ENCODE measurements around the gene SFTA2. TPM values are rescaled to one million over a fixed set of nuclear protein-coding genes. Genes with fewer than 3 reads are reported as not detected.
"Not testable (repeated sequence)": the region's sequence is repeated elsewhere in the genome, so short reads cannot be mapped to it uniquely, and the experiment has no call there.

Gene SFTA2
- total and polyA plus RNA-seq, 2 donors (not counting 1 experiment from before 2014, with no cell fraction given): not detected

- POLR2A ChIA-PET: interaction anchor here (0.7 kb wide), 1 partner anchor 561 kb away, joined by 12 read pairs; no protein-coding TSS in a partner anchor
- Histone ChIP-seq H3K9ac (ENCODE audit: low read length) (no peak overlapping the region), H3K36me3 (replicated peaks in 1 of 2; ENCODE audit: control extremely low read depth in 1 of 2, control insufficient read depth in 1 of 2, extremely low read depth in 1 of 2, insufficient read depth in 2 of 2, low read length in 1 of 2) (peaks cover 0 to 14% of the 10 kb centered on the region in 2 experiments), H3K4me3 (ENCODE audit: control extremely low read depth in 1 of 5, extremely low read depth in 1 of 5, insufficient read depth in 1 of 5, low read depth in 2 of 5, low read length in 4 of 5) (peak overlapping the region in 1 of 5 experiments; percentile 6), H3K9me3 (ENCODE audit: control extremely low read depth in 1 of 3, control insufficient read depth in 2 of 3, insufficient read depth in 1 of 3, low read length in 2 of 3) (no peaks in the 10 kb centered on the region), H4K20me1 (ENCODE audit: control insufficient read depth, insufficient read depth, low read length, poor library complexity, severe bottlenecking) (no peaks in the 10 kb centered on the region), H3K79me2 (ENCODE audit: control insufficient read depth, insufficient read depth, low read length) (peaks cover 2% of the 10 kb centered on the region), H3K27me3 (replicated peaks in 1 of 4; ENCODE audit: control extremely low read depth in 1 of 4, control insufficient read depth in 3 of 4, insufficient read depth in 4 of 4, low read length in 3 of 4) (no peaks in the 10 kb centered on the region), H3K27ac (ENCODE audit: low read length in 2 of 2) (peak overlapping the region in 1 of 2 donors; percentile 10), H2AFZ (ENCODE audit: insufficient read depth, low read depth, low read length, poor library complexity, severe bottlenecking) (peak overlapping the region; percentile 5), H3K4me1 (ENCODE audit: control insufficient read depth in 2 of 2, insufficient read depth in 2 of 2, low read length in 2 of 2) (peaks cover 17 to 28% of the 10 kb centered on the region in 2 donors), H3K4me2 (replicated peaks; ENCODE audit: low read depth, low read length, poor library complexity, severe bottlenecking) (peak overlapping the region; percentile 39)
- H3K27me3 Mint-ChIP-seq: no peaks in the 10 kb centered on the region
- ATAC-seq (ENCODE audit: low read depth): no peak
- no peaks in the 10 kb centered on the region for H3K9me3 Mint-ChIP-seq (ENCODE audit: insufficient read depth)
- intact Hi-C loops (cut with micrococcal nuclease): no loop called here
- TF ChIP-seq EZH2 (IDR thresholded peaks at IDR 0.05; ENCODE audit: borderline replicate concordance, insufficient read depth, low read depth, low read length, poor library complexity, severe bottlenecking) (no peak), CTCF (IDR thresholded peaks at IDR 0.05) (no peak)
- H3K4me1 Mint-ChIP-seq: peaks cover 23% of the 10 kb centered on the region
- CTCF ChIA-PET: no interaction called here
- WGBS (ENCODE audit: insufficient coverage): 38% methylated on average over 3 of the region's 4 CpGs
- no peak overlapping the region for H3K4me3 Mint-ChIP-seq
- DNase-seq: peak; percentile 54
- no peak overlapping the region for H3K27ac Mint-ChIP-seq
These were observed 28.7 kb downstream of the SFTA2 start for GRCh38 chr6:30903236-30903635.

GRCh38 chr6:30902709-30903108 lies 29.3 kb downstream of the SFTA2 start:
- Histone ChIP-seq H3K4me2 (replicated peaks; ENCODE audit: low read depth, low read length, poor library complexity, severe bottlenecking) (peak overlapping the region; percentile 39), H3K4me3 (ENCODE audit: control extremely low read depth in 1 of 5, extremely low read depth in 1 of 5, insufficient read depth in 1 of 5, low read depth in 2 of 5, low read length in 4 of 5) (peak overlapping the region in 1 of 5 experiments; percentile 6), H3K27ac (ENCODE audit: low read length in 2 of 2) (peak overlapping the region in 1 of 2 donors; percentile 10), H3K9ac (ENCODE audit: low read length) (no peak overlapping the region), H2AFZ (ENCODE audit: insufficient read depth, low read depth, low read length, poor library complexity, severe bottlenecking) (peak overlapping the region; percentile 5), H3K36me3 (replicated peaks in 1 of 2; ENCODE audit: control extremely low read depth in 1 of 2, control insufficient read depth in 1 of 2, extremely low read depth in 1 of 2, insufficient read depth in 2 of 2, low read length in 1 of 2) (peaks cover 0 to 19% of the 10 kb centered on the region in 2 experiments), H3K79me2 (ENCODE audit: control insufficient read depth, insufficient read depth, low read length) (no peaks in the 10 kb centered on the region), H4K20me1 (ENCODE audit: control insufficient read depth, insufficient read depth, low read length, poor library complexity, severe bottlenecking) (no peaks in the 10 kb centered on the region), H3K27me3 (replicated peaks in 1 of 4; ENCODE audit: control extremely low read depth in 1 of 4, control insufficient read depth in 3 of 4, insufficient read depth in 4 of 4, low read length in 3 of 4) (no peaks in the 10 kb centered on the region), H3K9me3 (ENCODE audit: control extremely low read depth in 1 of 3, control insufficient read depth in 2 of 3, insufficient read depth in 1 of 3, low read length in 2 of 3) (no peaks in the 10 kb centered on the region), H3K4me1 (ENCODE audit: control insufficient read depth in 2 of 2, insufficient read depth in 2 of 2, low read length in 2 of 2) (peaks cover 17 to 27% of the 10 kb centered on the region in 2 donors)
- Mint-ChIP-seq H3K27me3 (no peaks in the 10 kb centered on the region), H3K27ac (peak overlapping the region; percentile 8), H3K4me1 (peaks cover 18% of the 10 kb centered on the region), H3K4me3 (peak overlapping the region; percentile 10), H3K9me3 (ENCODE audit: insufficient read depth) (no peaks in the 10 kb centered on the region)
- intact Hi-C loops (cut with micrococcal nuclease): no loop called here
- 4% methylated on average over 4 of the region's 5 CpGs for WGBS (ENCODE audit: insufficient coverage)
- TF ChIP-seq CTCF (IDR thresholded peaks at IDR 0.05): no peak
- no peak for TF ChIP-seq EZH2 (IDR thresholded peaks at IDR 0.05; ENCODE audit: borderline replicate concordance, insufficient read depth, low read depth, low read length, poor library complexity, severe bottlenecking)
- POLR2A ChIA-PET: no interaction called here
- ATAC-seq (ENCODE audit: low read depth) (no peak), DNase-seq (no peak)
- CTCF ChIA-PET: no interaction called here

DNA sequence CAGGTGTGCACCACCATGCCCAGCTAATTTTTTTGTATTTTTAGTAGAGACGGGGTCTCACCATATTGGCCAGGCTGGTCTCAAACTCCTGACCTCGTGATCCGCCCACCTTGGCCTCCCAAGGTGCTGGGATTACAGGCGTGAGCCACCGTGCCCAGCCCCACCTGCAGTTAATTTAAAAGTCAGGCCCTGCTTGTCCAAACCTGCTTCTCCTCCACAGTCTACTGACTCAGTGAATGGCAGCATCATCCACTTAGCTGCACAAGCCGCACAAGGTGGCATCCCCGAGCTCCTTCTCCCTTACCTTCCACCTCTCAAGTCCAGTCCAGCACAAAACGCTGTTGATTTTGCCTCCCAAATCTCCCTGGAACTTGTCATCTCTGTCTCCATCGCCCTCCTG lies 29.8 kb downstream of the SFTA2 start:
- H3K9ac ChIP-seq (ENCODE audit: low read length); H3K9me3 Mint-ChIP-seq (ENCODE audit: insufficient read depth); H3K27me3 Mint-ChIP-seq; intact Hi-C loops (cut with micrococcal nuclease); H3K9me3 ChIP-seq (ENCODE audit: control extremely low read depth in 1 of 3, control insufficient read depth in 2 of 3, insufficient read depth in 1 of 3, low read length in 2 of 3); H3K4me3 ChIP-seq (ENCODE audit: control extremely low read depth in 1 of 5, extremely low read depth in 1 of 5, insufficient read depth in 1 of 5, low read depth in 2 of 5, low read length in 4 of 5); H4K20me1 ChIP-seq (ENCODE audit: control insufficient read depth, insufficient read depth, low read length, poor library complexity, severe bottlenecking); POLR2A ChIA-PET; H3K27me3 ChIP-seq (replicated peaks in 1 of 4; ENCODE audit: control extremely low read depth in 1 of 4, control insufficient read depth in 3 of 4, insufficient read depth in 4 of 4, low read length in 3 of 4); H3K4me3 Mint-ChIP-seq; CTCF ChIA-PET; ATAC-seq (ENCODE audit: low read depth); DNase-seq; H3K79me2 ChIP-seq (ENCODE audit: control insufficient read depth, insufficient read depth, low read length): not testable (repeated sequence)
- Histone ChIP-seq H3K27ac (ENCODE audit: low read length in 2 of 2) (peak overlapping the region in 1 of 2 donors; percentile 10), H3K4me2 (replicated peaks; ENCODE audit: low read depth, low read length, poor library complexity, severe bottlenecking) (peak overlapping the region; percentile 39), H2AFZ (ENCODE audit: insufficient read depth, low read depth, low read length, poor library complexity, severe bottlenecking) (peak overlapping the region; percentile 5), H3K4me1 (ENCODE audit: control insufficient read depth in 2 of 2, insufficient read depth in 2 of 2, low read length in 2 of 2) (peaks cover 17 to 22% of the 10 kb centered on the region in 2 donors), H3K36me3 (replicated peaks in 1 of 2; ENCODE audit: control extremely low read depth in 1 of 2, control insufficient read depth in 1 of 2, extremely low read depth in 1 of 2, insufficient read depth in 2 of 2, low read length in 1 of 2) (peaks cover 0 to 23% of the 10 kb centered on the region in 2 experiments)
- peaks cover 16% of the 10 kb centered on the region for H3K4me1 Mint-ChIP-seq
- H3K27ac Mint-ChIP-seq: peak overlapping the region; percentile 8
- 93% methylated on average over 8 of the region's 9 CpGs for WGBS (ENCODE audit: insufficient coverage)

All from B cell (primary cell).